22Rv1 (cell line): ENCODE measurements around the gene GBA3.

Experiments used
- H3K27ac ChIP-seq: fragments of 450-650 bp; 2 replicates; pipeline ENCODE4 v1.5.1; 2017
- CTCF ChIP-seq: fragments of 450-650 bp; IDR thresholded peaks from 2 replicates; pipeline ENCODE4 v1.5.1; 2017; ENCODE audit warnings: mild to moderate bottlenecking
- ZFX ChIP-seq: fragments of 450-650 bp; IDR thresholded peaks from 2 replicates; pipeline ENCODE4 v1.6.1; 2017; ENCODE audit warnings: antibody characterized with exemption, borderline replicate concordance

GBA3 gene

GRCh38 chr4:22762548-22762947 is 69.8 kb downstream of the GBA3 start:
- TF ChIP-seq ZFX (no peak), CTCF (no peak)

GRCh38 chr4:22764183-22764582 is 71.4 kb downstream of the GBA3 start:
- no peak overlapping the region for H3K27ac ChIP-seq
- no peak for TF ChIP-seq CTCF

More at GRCh38 chr4:22762548-22762947, 69.8 kb downstream of the GBA3 start:
- no peak overlapping the region for H3K27ac ChIP-seq

- no peak overlapping the region for H3K27ac ChIP-seq
- TF ChIP-seq CTCF, result no peak
- TF ChIP-seq ZFX, result no peak
Measured at GRCh38 chr4:22766068-22766467, 73.3 kb downstream of the GBA3 start.

GRCh38 chr4:22778547-22779163 is 85.9 kb downstream of the GBA3 start:
- no peak overlapping the region for H3K27ac ChIP-seq
- TF ChIP-seq ZFX (no peak), CTCF (no peak)

- TF ChIP-seq CTCF (no peak), ZFX (no peak)
Measured at GRCh38 chr4:22780317-22780716, 87.6 kb downstream of the GBA3 start.

GRCh38 chr4:22780797-22781196 is 88.1 kb downstream of the GBA3 start:
- H3K27ac ChIP-seq, result no peak overlapping the region
- TF ChIP-seq CTCF (no peak), ZFX (no peak)

More at GRCh38 chr4:22780317-22780716, 87.6 kb downstream of the GBA3 start:
- H3K27ac ChIP-seq, result no peak overlapping the region

- H3K27ac ChIP-seq, result no peak overlapping the region
- TF ChIP-seq ZFX (no peak), CTCF (no peak)
Measured at GRCh38 chr4:22787753-22788375, 95.1 kb downstream of the GBA3 start.
